Measurements from ENCODE around the gene SPAG4. TPM values are rescaled to one million over a fixed set of nuclear protein-coding genes. Genes with fewer than 3 reads are reported as not detected.

Gene SPAG4
- total and polyA plus RNA-seq, 10 of the 15 experiments (the other 5 are each of a cell fraction or from before 2014, with no cell fraction given): 0.90 to 12.5 (median 2.4) TPM

- TF ChIP-seq RAD51 (IDR thresholded peaks at IDR 0.05) (no peak), CUX1 (IDR thresholded peaks at IDR 0.05; ENCODE audit: insufficient replicate concordance, low read depth, low read length) (no peak), USF1 (IDR thresholded peaks at IDR 0.05; ENCODE audit: borderline replicate concordance, extremely low read length, insufficient read depth, low read depth, low read length) (no peak), TCF7 (IDR thresholded peaks at IDR 0.05; ENCODE audit: borderline replicate concordance) (no peak), ZNF622 (IDR thresholded peaks at IDR 0.05) (no peak)
Measured at GRCh38 chr20:35598476-35598875, 17.2 kb upstream of the SPAG4 start (continued).

Measured in GM12878 (cell line).